Naive thymus-derived CD8-positive, alpha-beta T cell (primary cell): ENCODE data around the gene MPLKIP. TPM values are rescaled to one million over a fixed set of nuclear protein-coding genes. Genes with fewer than 3 reads are reported as not detected.
A peak's percentile ranks its signal among the peaks of the same experiment; 100 is the strongest.
"Not testable (repeated sequence)": the region's sequence is repeated elsewhere in the genome, so short reads cannot be mapped to it uniquely, and the experiment has no call there.

Experiments used
- ATAC-seq, 2 donors: fragments of 150-1000 bp; cut with Tn5 transposase in 1 of 2; sonication (Bioruptor Pico), chemical (Tn5 transposase) in 1 of 2; 1 replicate in 1 of 2; 2 replicates in 1 of 2; pipeline ENCODE4 v1.10.0; 2021; ENCODE audit warnings: mild to moderate bottlenecking in 2 of 2, moderate library complexity in 2 of 2
- POLR2A ChIA-PET: fragments of 350-600 bp; sonication (Branson Sonifier 250); formaldehyde crosslinking; loops from one replicate; lab custom pipeline; 2021; ENCODE audit warnings: antibody characterized with exemption; lab: Charles Lee
- DNase-seq, 10 donors: peaks; one replicate each; pipeline versions ENCODE4 v3.0.0 to v3.0.0-alpha.2; 2020 to 2022
- H3K27ac Mint-ChIP-seq, 10 donors: one replicate each; pipeline ENCODE4 v1.8.0; 2020 to 2022; ENCODE audit warnings: mild to moderate bottlenecking in 10 of 10, mixed read lengths in 10 of 10, moderate library complexity in 4 of 10, inconsistent platforms in 1 of 10
- H3K27me3 Mint-ChIP-seq, 5 donors: one replicate each; pipeline ENCODE4 v1.8.0; 2021 to 2022; ENCODE audit warnings: mixed read lengths in 5 of 5
- H3K36me3 Mint-ChIP-seq, 3 donors: one replicate each; pipeline ENCODE4 v1.8.0; 2020 to 2022; ENCODE audit warnings: mixed read lengths in 3 of 3, mild to moderate bottlenecking in 2 of 3, inconsistent platforms in 1 of 3
- H3K4me1 Mint-ChIP-seq, 4 donors: one replicate each; pipeline ENCODE4 v1.8.0; 2021 to 2022; ENCODE audit warnings: mixed read lengths in 4 of 4
- H3K4me3 Mint-ChIP-seq, 10 donors: one replicate each; pipeline ENCODE4 v1.8.0; 2020 to 2022; ENCODE audit warnings: mild to moderate bottlenecking in 10 of 10, mixed read lengths in 10 of 10, moderate library complexity in 6 of 10, inconsistent platforms in 1 of 10
- H3K9me3 Mint-ChIP-seq, 9 donors: one replicate each; pipeline ENCODE4 v1.8.0; 2020 to 2022; ENCODE audit warnings: mixed read lengths in 9 of 9, mild to moderate bottlenecking in 3 of 9, inconsistent platforms in 1 of 9, moderate library complexity in 1 of 9
- polyA plus RNA-seq, 3 donors: library from polyadenylated mRNA; unstranded; fragments of 300-500 nt; fragmentation: Illumina TruSeq; gene quantifications; one replicate each; pipeline ENCODE4 v1.2.3, GENCODE V29; 2021
- total RNA-seq, 8 experiments: library from RNA in 2 of 8; stranded (reverse) in 2 of 8; gene quantifications; one replicate each; pipeline ENCODE4 v1.2.3 and lab custom pipeline; 2021 to 2026

MPLKIP gene
- total and polyA plus RNA-seq, 5 experiments from 2014 or later = 38.6 to 66.9 (median 55.7) TPM

DNA sequence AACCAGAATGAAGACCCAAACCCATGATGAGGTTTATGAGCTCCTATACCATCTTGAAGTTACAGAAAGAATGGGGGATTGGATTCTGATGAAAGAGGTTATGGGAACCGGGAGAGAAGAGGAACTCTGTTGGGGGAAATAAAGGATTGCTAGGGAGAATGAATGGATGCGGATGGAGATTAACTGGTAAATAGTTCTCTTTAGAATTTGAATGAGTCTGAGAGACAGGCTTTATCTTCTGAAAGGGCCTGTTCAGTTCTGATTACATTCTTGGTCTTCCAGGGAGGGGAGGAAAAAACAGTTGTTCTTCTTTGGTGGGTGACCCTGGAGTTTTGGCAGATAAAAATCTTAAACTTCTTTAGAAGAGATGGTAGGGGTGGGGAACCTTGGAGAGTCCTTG, 14.2 kb upstream of the MPLKIP start:
- Mint-ChIP-seq H3K27me3 (peaks cover 0 to 12% (median 4%) of the 10 kb centered on the region in 5 donors), H3K36me3 (peaks cover 0 to 9% (median 0%) of the 10 kb centered on the region in 3 donors), H3K27ac (no peak overlapping the region), H3K9me3 (peaks cover 0 to 3% (median 0%) of the 10 kb centered on the region in 9 donors), H3K4me1 (no peaks in the 10 kb centered on the region), H3K4me3 (no peak overlapping the region)
- POLR2A ChIA-PET = no interaction called here
- ATAC-seq (no peak), DNase-seq (no peak)

DNA sequence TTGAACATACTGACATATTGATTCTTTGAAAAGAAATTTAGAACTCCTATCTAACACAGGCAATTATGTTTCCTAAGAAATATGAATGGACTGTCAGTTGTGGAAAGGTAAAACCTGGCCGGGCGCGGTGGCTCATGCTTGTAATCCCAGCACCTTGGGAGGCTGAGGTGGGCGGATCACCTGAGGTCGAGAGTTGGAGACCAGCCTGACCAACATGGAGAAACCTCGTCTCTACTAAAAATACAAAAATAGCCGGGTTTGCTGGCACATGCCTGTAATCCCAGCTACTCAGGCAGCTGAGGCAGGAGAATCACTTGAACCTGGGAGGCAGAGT, 13.8 kb upstream of the MPLKIP start:
- H3K9me3 Mint-ChIP-seq, ATAC-seq, POLR2A ChIA-PET, H3K4me1 Mint-ChIP-seq, H3K27ac Mint-ChIP-seq, DNase-seq, H3K4me3 Mint-ChIP-seq: not testable (repeated sequence)
- Mint-ChIP-seq H3K36me3 (peaks cover 0 to 12% (median 0%) of the 10 kb centered on the region in 3 donors), H3K27me3 (peaks cover 0 to 15% (median 4%) of the 10 kb centered on the region in 5 donors)

GRCh38 chr7:40147371-40148246, 13.2 kb upstream of the MPLKIP start:
- no peak for ATAC-seq
- peaks cover 0 to 12% (median 0%) of the 10 kb centered on the region in 3 donors for H3K36me3 Mint-ChIP-seq
- POLR2A ChIA-PET = no interaction called here
- peaks cover 0 to 3% (median 0%) of the 10 kb centered on the region in 9 donors for H3K9me3 Mint-ChIP-seq
- no peak overlapping the region for H3K27ac Mint-ChIP-seq
- H3K4me1 Mint-ChIP-seq = no peaks in the 10 kb centered on the region
- no peak overlapping the region for H3K4me3 Mint-ChIP-seq
- H3K27me3 Mint-ChIP-seq = peaks cover 0 to 15% (median 4%) of the 10 kb centered on the region in 5 donors
- DNase-seq = no peak

DNA sequence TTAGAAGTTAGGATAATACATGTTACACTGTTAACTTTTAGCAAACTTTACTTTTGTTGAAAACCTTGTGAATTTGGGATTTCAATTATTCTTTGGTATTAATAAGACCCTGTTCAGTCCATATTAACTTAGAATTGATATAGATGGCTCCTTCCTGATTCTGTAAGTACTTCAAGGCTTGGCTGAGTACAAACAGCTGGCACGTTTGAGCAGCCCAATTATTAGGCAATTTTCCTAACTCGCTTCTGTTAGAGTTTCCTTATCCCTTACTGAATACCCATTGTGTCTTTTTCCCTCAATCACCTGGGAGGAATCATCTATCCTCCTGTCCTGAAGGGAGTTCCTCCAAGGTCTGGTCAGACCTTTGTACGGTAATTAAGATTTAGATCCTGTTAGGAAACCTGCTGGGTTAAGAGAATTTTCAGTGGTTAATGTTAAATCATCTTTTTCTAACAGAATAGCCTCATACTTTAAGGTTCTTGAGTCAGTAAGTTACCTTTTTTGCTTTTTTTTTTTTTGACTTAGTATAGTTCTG, 11.2 kb upstream of the MPLKIP start:
- H3K9me3 Mint-ChIP-seq, H3K27ac Mint-ChIP-seq, H3K4me1 Mint-ChIP-seq, ATAC-seq, DNase-seq, POLR2A ChIA-PET, H3K4me3 Mint-ChIP-seq: not testable (repeated sequence)
- peaks cover 0 to 15% (median 4%) of the 10 kb centered on the region in 5 donors for H3K27me3 Mint-ChIP-seq
- H3K36me3 Mint-ChIP-seq = peaks cover 0 to 11% (median 0%) of the 10 kb centered on the region in 3 donors

- H3K27me3 Mint-ChIP-seq = peaks cover 0 to 22% (median 6%) of the 10 kb centered on the region in 5 donors
- H3K4me1 Mint-ChIP-seq, ATAC-seq, POLR2A ChIA-PET, H3K27ac Mint-ChIP-seq, H3K9me3 Mint-ChIP-seq, H3K4me3 Mint-ChIP-seq, DNase-seq: not testable (repeated sequence)
- peaks cover 0 to 17% (median 0%) of the 10 kb centered on the region in 3 donors for H3K36me3 Mint-ChIP-seq
Observed at GRCh38 chr7:40141916-40142315, 7.5 kb upstream of the MPLKIP start.

GRCh38 chr7:40139891-40140290, 5.5 kb upstream of the MPLKIP start:
- peaks cover 0 to 16% (median 5%) of the 10 kb centered on the region in 5 donors for H3K27me3 Mint-ChIP-seq
- peaks cover 0 to 12% (median 0%) of the 10 kb centered on the region in 3 donors for H3K36me3 Mint-ChIP-seq
- H3K4me3 Mint-ChIP-seq, H3K9me3 Mint-ChIP-seq, DNase-seq, POLR2A ChIA-PET, ATAC-seq, H3K4me1 Mint-ChIP-seq: not testable (repeated sequence)
- H3K27ac Mint-ChIP-seq = peak overlapping the region in 1 of 10 donors; percentile 35

DNA sequence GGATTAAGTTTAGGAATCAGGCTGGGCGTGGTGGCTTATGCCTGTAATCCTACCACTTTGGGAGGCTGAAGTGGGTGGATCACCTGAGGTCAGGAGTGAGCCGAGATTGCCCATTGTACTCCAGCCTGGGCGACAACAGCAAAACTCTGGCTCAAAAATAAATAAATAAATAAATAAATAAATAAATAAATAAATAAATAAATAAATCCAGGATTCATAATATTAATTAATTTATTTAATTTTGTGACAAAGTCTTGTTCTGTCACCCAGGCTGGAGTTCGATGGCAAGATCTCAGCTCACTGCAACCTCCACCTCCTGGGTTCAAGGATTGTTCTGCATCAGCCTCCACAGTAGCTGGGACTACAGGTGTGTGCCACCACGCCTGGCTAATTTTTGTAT, 4.6 kb upstream of the MPLKIP start:
- peaks cover 0 to 14% (median 2%) of the 10 kb centered on the region in 5 donors for H3K27me3 Mint-ChIP-seq
- POLR2A ChIA-PET = no interaction called here
- H3K9me3 Mint-ChIP-seq = no peaks in the 10 kb centered on the region
- peaks cover 0 to 10% (median 3%) of the 10 kb centered on the region in 4 donors for H3K4me1 Mint-ChIP-seq
- no peak overlapping the region for H3K4me3 Mint-ChIP-seq
- H3K27ac Mint-ChIP-seq = no peak overlapping the region
- ATAC-seq (no peak), DNase-seq (no peak)
- H3K36me3 Mint-ChIP-seq = peaks cover 0 to 12% (median 0%) of the 10 kb centered on the region in 3 donors

GRCh38 chr7:40137563-40137962, 3.1 kb upstream of the MPLKIP start:
- no peak overlapping the region for H3K4me3 Mint-ChIP-seq

GRCh38 chr7:40135317-40135610, 842 bp upstream of the MPLKIP start:
- no peak for DNase-seq
- POLR2A ChIA-PET = interaction anchor here (0.6 to 4.2 kb wide), 5 partner anchors 22 to 402 kb away, joined by 3 to 43 read pairs (median 3); partner anchors contain the start of gene CDK13
- Mint-ChIP-seq H3K9me3 (no peaks in the 10 kb centered on the region), H3K4me1 (peaks cover 10 to 42% (median 35%) of the 10 kb centered on the region in 4 donors), H3K36me3 (peaks cover 0 to 8% (median 6%) of the 10 kb centered on the region in 3 donors), H3K27ac (peak overlapping the region in 9 of 10 donors; percentile 10 to 84 (median 39)), H3K4me3 (peak overlapping the region; percentile 70 to 100 (median 84)), H3K27me3 (peaks cover 0 to 10% (median 2%) of the 10 kb centered on the region in 5 donors)
- ATAC-seq = no peak

More at GRCh38 chr7:40137563-40137962, 3.1 kb upstream of the MPLKIP start:
- H3K36me3 Mint-ChIP-seq = peaks cover 0 to 8% (median 0%) of the 10 kb centered on the region in 3 donors
- H3K27ac Mint-ChIP-seq = no peak overlapping the region
- no peaks in the 10 kb centered on the region for H3K9me3 Mint-ChIP-seq
- peaks cover 0 to 10% (median 2%) of the 10 kb centered on the region in 5 donors for H3K27me3 Mint-ChIP-seq
- DNase-seq (no peak), ATAC-seq (no peak)
- peaks cover 3 to 20% (median 12%) of the 10 kb centered on the region in 4 donors for H3K4me1 Mint-ChIP-seq
- POLR2A ChIA-PET = no interaction called here

- Mint-ChIP-seq H3K27me3 (peaks cover 0 to 7% (median 0%) of the 10 kb centered on the region in 5 donors), H3K27ac (peak overlapping the region; percentile 86 to 99 (median 94)), H3K36me3 (peaks cover 0 to 9% (median 2%) of the 10 kb centered on the region in 3 donors), H3K9me3 (no peaks in the 10 kb centered on the region), H3K4me1 (peaks cover 12 to 52% (median 40%) of the 10 kb centered on the region in 4 donors), H3K4me3 (peak overlapping the region; percentile 87 to 100 (median 98))
- POLR2A ChIA-PET = interaction anchor here (0.5 to 4.2 kb wide), 9 partner anchors 9 to 1216 kb away, joined by 3 to 43 read pairs (median 3); partner anchors contain the start of gene CDK13
- ATAC-seq (peak; percentile 62 to 65), DNase-seq (peak in 1 of 10 donors; percentile 8)
Observed at GRCh38 chr7:40133561-40134427, 628 bp downstream of the MPLKIP start.

DNA sequence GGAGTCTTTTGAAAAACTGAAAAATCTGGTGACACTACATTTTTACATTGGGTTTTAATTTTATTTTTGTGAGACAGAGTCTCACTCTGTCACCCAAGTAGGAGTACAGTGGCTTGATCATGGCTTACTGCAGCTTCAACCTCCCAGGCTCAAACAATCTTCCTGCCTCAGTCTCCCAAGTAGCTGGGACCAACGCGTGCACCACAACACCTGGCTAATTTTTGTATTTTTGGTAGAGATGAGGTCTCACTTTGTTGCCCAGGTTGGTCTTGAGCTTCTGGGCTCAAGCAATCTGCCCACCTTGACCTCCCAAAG, 11.5 kb downstream of the MPLKIP start:
- H3K36me3 Mint-ChIP-seq = no peaks in the 10 kb centered on the region
- H3K27ac Mint-ChIP-seq = no peak overlapping the region
- no peaks in the 10 kb centered on the region for H3K9me3 Mint-ChIP-seq
- ATAC-seq (no peak), DNase-seq (no peak)
- H3K27me3 Mint-ChIP-seq = no peaks in the 10 kb centered on the region
- H3K4me1 Mint-ChIP-seq = peaks cover 2 to 13% (median 7%) of the 10 kb centered on the region in 4 donors
- H3K4me3 Mint-ChIP-seq = no peak overlapping the region
- POLR2A ChIA-PET = no interaction called here
